ENCODE measurements around the gene SH3RF3. TPM values are rescaled to one million over a fixed set of nuclear protein-coding genes. Genes with fewer than 3 reads are reported as not detected.

Gene SH3RF3
- total RNA-seq, 2 donors from 2014 or later: 37.4 to 61.7 TPM

GRCh38 chr2:109364217-109364616, 235.2 kb downstream of the SH3RF3 start:
- Histone ChIP-seq H3K27ac (no peak overlapping the region), H3K27me3 (replicated peaks; ENCODE audit: insufficient read depth) (no peaks in the 10 kb centered on the region), H3K36me3 (no peaks in the 10 kb centered on the region), H3K9me3 (peaks cover 6% of the 10 kb centered on the region), H3K4me3 (no peak overlapping the region), H3K4me1 (ENCODE audit: control insufficient read depth in 1 of 2, low read depth in 2 of 2) (peaks cover 3 to 18% of the 10 kb centered on the region in 2 donors)
- ATAC-seq (ENCODE audit: insufficient number of reproducible peaks, low FRiP score, low read depth) (no peak), DNase-seq (ENCODE audit: low spot score) (no peak)
- no peak for TF ChIP-seq CTCF (IDR thresholded peaks at IDR 0.05)

GRCh38 chr2:109365131-109365530, 236.1 kb downstream of the SH3RF3 start:
- ATAC-seq (ENCODE audit: insufficient number of reproducible peaks, low FRiP score, low read depth) (no peak), DNase-seq (ENCODE audit: low spot score) (no peak)
- Histone ChIP-seq H3K36me3 (no peaks in the 10 kb centered on the region), H3K27ac (no peak overlapping the region), H3K4me1 (ENCODE audit: control insufficient read depth in 1 of 2, low read depth in 2 of 2) (peaks cover 3 to 24% of the 10 kb centered on the region in 2 donors), H3K27me3 (replicated peaks; ENCODE audit: insufficient read depth) (no peaks in the 10 kb centered on the region), H3K4me3 (no peak overlapping the region), H3K9me3 (peaks cover 5% of the 10 kb centered on the region)
- TF ChIP-seq CTCF (IDR thresholded peaks at IDR 0.05): no peak

GRCh38 chr2:109367683-109368082, 238.7 kb downstream of the SH3RF3 start:
- H3K27me3 ChIP-seq (replicated peaks; ENCODE audit: insufficient read depth): no peaks in the 10 kb centered on the region
- ATAC-seq (ENCODE audit: insufficient number of reproducible peaks, low FRiP score, low read depth) (no peak), DNase-seq (ENCODE audit: low spot score) (no peak)
- H3K27ac ChIP-seq: no peak overlapping the region
- TF ChIP-seq CTCF (IDR thresholded peaks at IDR 0.05): no peak
- H3K9me3 ChIP-seq: no peaks in the 10 kb centered on the region
- peaks cover 3% of the 10 kb centered on the region for H3K36me3 ChIP-seq
- no peak overlapping the region for H3K4me3 ChIP-seq
- peaks cover 3 to 24% of the 10 kb centered on the region in 2 donors for H3K4me1 ChIP-seq (ENCODE audit: control insufficient read depth in 1 of 2, low read depth in 2 of 2)

- Histone ChIP-seq H3K4me1 (ENCODE audit: control insufficient read depth in 1 of 2, low read depth in 2 of 2) (peaks cover 3 to 24% of the 10 kb centered on the region in 2 donors), H3K4me3 (no peak overlapping the region), H3K27ac (no peak overlapping the region), H3K36me3 (peaks cover 7% of the 10 kb centered on the region), H3K27me3 (replicated peaks; ENCODE audit: insufficient read depth) (no peaks in the 10 kb centered on the region), H3K9me3 (no peaks in the 10 kb centered on the region)
- no peak for DNase-seq (ENCODE audit: low spot score)
- no peak for TF ChIP-seq CTCF (IDR thresholded peaks at IDR 0.05)
- no peak for ATAC-seq (ENCODE audit: insufficient number of reproducible peaks, low FRiP score, low read depth)
These were observed 239.8 kb downstream of the SH3RF3 start for GRCh38 chr2:109368798-109369197.

- Histone ChIP-seq H3K27ac (no peak overlapping the region), H3K4me1 (ENCODE audit: control insufficient read depth in 1 of 2, low read depth in 2 of 2) (peaks cover 3 to 24% of the 10 kb centered on the region in 2 donors), H3K4me3 (no peak overlapping the region), H3K27me3 (replicated peaks; ENCODE audit: insufficient read depth) (no peaks in the 10 kb centered on the region), H3K9me3 (no peaks in the 10 kb centered on the region), H3K36me3 (peaks cover 15% of the 10 kb centered on the region)
- no peak for DNase-seq (ENCODE audit: low spot score)
- TF ChIP-seq CTCF (IDR thresholded peaks at IDR 0.05): no peak
- no peak for ATAC-seq (ENCODE audit: insufficient number of reproducible peaks, low FRiP score, low read depth)
These were observed 240.7 kb downstream of the SH3RF3 start for GRCh38 chr2:109369671-109370191.

Measured in thoracic aorta (tissue), 2 donors.